Gastroesophageal sphincter (tissue), 4 donors: ENCODE measurements around the gene IQGAP3. TPM values are rescaled to one million over a fixed set of nuclear protein-coding genes. Genes with fewer than 3 reads are reported as not detected.

Experiments used
- ATAC-seq: fragments of 150-250 bp; one replicate; pipeline ENCODE4 v1.9.1; 2016; ENCODE audit warnings: mild to moderate bottlenecking, moderate library complexity
- H3K27ac ChIP-seq, 4 donors: fragments of 200-600 bp; sonication (generic) in 3 of 4; 1 replicate in 3 of 4; 2 replicates in 1 of 4; pipeline ENCODE4 v1.5.1; 2016 to 2019
- H3K27me3 ChIP-seq: fragments of 200-600 bp; sonication (generic); one replicate; pipeline ENCODE4 v1.5.1; 2019
- H3K36me3 ChIP-seq, 2 donors: fragments of 200-600 bp; sonication (generic); one replicate each; pipeline ENCODE4 v1.5.1; 2019; ENCODE audit warnings: control low read depth in 1 of 2
- H3K4me1 ChIP-seq, 3 donors: fragments of 200-600 bp; sonication (generic); 1 replicate in 2 of 3; 2 replicates in 1 of 3; pipeline ENCODE4 v1.5.1; 2016 to 2019; ENCODE audit warnings: control low read depth in 2 of 3
- H3K4me3 ChIP-seq, 2 donors: fragments of 200-600 bp; sonication (generic); one replicate each; pipeline ENCODE4 v1.5.1; 2019; ENCODE audit warnings: mild to moderate bottlenecking in 1 of 2, moderate library complexity in 1 of 2
- H3K9me3 ChIP-seq, 3 donors: fragments of 200-600 bp; sonication (generic); one replicate each; pipeline ENCODE4 v1.5.1; 2017 to 2019; ENCODE audit warnings: control low read depth in 2 of 3
- CTCF ChIP-seq, 4 experiments: fragments of 200-600 bp in 2 of 4; fragments of 450-650 bp in 2 of 4; sonication (generic) in 1 of 4; IDR thresholded peaks; one replicate each; pipeline ENCODE4 v1.5.1; 2017 to 2019; ENCODE audit warnings: antibody characterized with exemption in 4 of 4, mild to moderate bottlenecking in 2 of 4, moderate library complexity in 2 of 4
- EP300 ChIP-seq: sonication (generic); formaldehyde crosslinking; IDR thresholded peaks from one replicate; pipeline ENCODE4 v1.6.1; 2017; ENCODE audit warnings: antibody characterized with exemption, mild to moderate bottlenecking
- POLR2A ChIP-seq, 2 donors: fragments of 450-650 bp; IDR thresholded peaks; one replicate each; pipeline ENCODE4 v1.6.1; 2017; ENCODE audit warnings: antibody characterized with exemption in 2 of 2, mild to moderate bottlenecking in 2 of 2, moderate library complexity in 1 of 2
- POLR2AphosphoS5 ChIP-seq: sonication (generic); formaldehyde crosslinking; IDR thresholded peaks from one replicate; pipeline ENCODE4 v1.6.1; 2017; ENCODE audit warnings: antibody characterized with exemption
- WGBS, 2 donors: methylation state at CpG; one replicate each; pipeline ENCODE4 v1.1.5; 2018; ENCODE audit warnings: low coverage in 1 of 2; 5-methylcytosine and 5-hydroxymethylcytosine counted together
- total RNA-seq, 4 donors: library from RNA; depleted of rRNA; stranded (reverse); fragments of >200 nt; gene quantifications; one replicate each; pipeline ENCODE4 v1.1.0, GENCODE V29; 2016

IQGAP3 gene
- total RNA-seq, 4 donors from 2014 or later = 0.27 to 0.58 (median 0.42) TPM; not detected in 1

GRCh38 chr1:156579472-156579871, 7.1 kb upstream of the IQGAP3 start, which contains the start of gene TTC24:
Gene TTC24 (plus strand): TSS chr1:156579723. CDS start chr1:156581365, 1,642 bp downstream.
- Histone ChIP-seq H3K4me3 (no peak within 1 kb of the TSS), H3K9me3 (no peaks in the 10 kb centered on the region), H3K36me3 (no peaks in the 10 kb centered on the region), H3K27me3 (no peaks in the 10 kb centered on the region), H3K4me1 (peaks cover 0 to 11% (median 0%) of the 10 kb centered on the region in 3 donors), H3K27ac (no peak within 1 kb of the TSS)
- 40 to 53% methylated on average over 1 to 3 of the region's 5 CpGs for WGBS, 2 donors
- ATAC-seq = no peak
- TF ChIP-seq POLR2A (IDR thresholded peaks at IDR 0.05) (no peak), EP300 (no peak), POLR2AphosphoS5 (no peak), CTCF (IDR thresholded peaks at IDR 0.05) (no peak)

- Histone ChIP-seq H3K36me3 (no peaks in the 10 kb centered on the region), H3K9me3 (no peaks in the 10 kb centered on the region), H3K4me3 (no peak overlapping the region), H3K27ac (no peak overlapping the region), H3K27me3 (no peaks in the 10 kb centered on the region), H3K4me1 (no peaks in the 10 kb centered on the region)
- no peak for ATAC-seq
- 47% methylated on average over 3 of the region's 7 CpGs; no CpG with 5 or more reads in 1 of the 2 donors for WGBS, 2 donors
- TF ChIP-seq EP300 (no peak), CTCF (IDR thresholded peaks at IDR 0.05) (no peak), POLR2A (IDR thresholded peaks at IDR 0.05) (no peak), POLR2AphosphoS5 (no peak)
Measured at GRCh38 chr1:156578055-156578454, 5.7 kb upstream of the IQGAP3 start.

GRCh38 chr1:156577550-156577949, 5.2 kb upstream of the IQGAP3 start:
- 74 to 100% methylated on average over 1 to 3 of the region's 3 CpGs for WGBS, 2 donors
- no peak overlapping the region for H3K4me3 ChIP-seq
- peaks cover 0 to 4% (median 0%) of the 10 kb centered on the region in 3 donors for H3K4me1 ChIP-seq
- H3K27ac ChIP-seq = no peak overlapping the region
- no peak for ATAC-seq
- H3K36me3 ChIP-seq = no peaks in the 10 kb centered on the region
- H3K9me3 ChIP-seq = no peaks in the 10 kb centered on the region
- TF ChIP-seq EP300 (no peak), CTCF (IDR thresholded peaks at IDR 0.05) (no peak), POLR2AphosphoS5 (no peak), POLR2A (IDR thresholded peaks at IDR 0.05) (no peak)
- H3K27me3 ChIP-seq = no peaks in the 10 kb centered on the region

GRCh38 chr1:156574039-156574633, 1.8 kb upstream of the IQGAP3 start:
- ATAC-seq = no peak

More at GRCh38 chr1:156574039-156574633, 1.8 kb upstream of the IQGAP3 start:
- no peak for TF ChIP-seq POLR2A (IDR thresholded peaks at IDR 0.05)
- TF ChIP-seq CTCF (IDR thresholded peaks at IDR 0.05) = no peak
- TF ChIP-seq POLR2AphosphoS5 = no peak
- no peak for TF ChIP-seq EP300
- no peaks in the 10 kb centered on the region for H3K36me3 ChIP-seq
- H3K4me1 ChIP-seq = peaks cover 0 to 20% (median 6%) of the 10 kb centered on the region in 3 donors
- no peak overlapping the region for H3K4me3 ChIP-seq
- H3K27me3 ChIP-seq = peaks cover 12% of the 10 kb centered on the region
- 17% methylated on average over 1 of the region's 2 CpGs; no CpG with 5 or more reads in 1 of the 2 donors for WGBS, 2 donors
- H3K27ac ChIP-seq = no peak overlapping the region
- H3K9me3 ChIP-seq = no peaks in the 10 kb centered on the region
